IPS-NIHi11 (cell line): ENCODE measurements around the gene CHMP4B.

Experiments used
- DNase-seq: peaks from one replicate; pipeline ENCODE4 v3.0.0; 2012; ENCODE audit warnings: mixed read lengths, low spot score

CHMP4B gene

DNA sequence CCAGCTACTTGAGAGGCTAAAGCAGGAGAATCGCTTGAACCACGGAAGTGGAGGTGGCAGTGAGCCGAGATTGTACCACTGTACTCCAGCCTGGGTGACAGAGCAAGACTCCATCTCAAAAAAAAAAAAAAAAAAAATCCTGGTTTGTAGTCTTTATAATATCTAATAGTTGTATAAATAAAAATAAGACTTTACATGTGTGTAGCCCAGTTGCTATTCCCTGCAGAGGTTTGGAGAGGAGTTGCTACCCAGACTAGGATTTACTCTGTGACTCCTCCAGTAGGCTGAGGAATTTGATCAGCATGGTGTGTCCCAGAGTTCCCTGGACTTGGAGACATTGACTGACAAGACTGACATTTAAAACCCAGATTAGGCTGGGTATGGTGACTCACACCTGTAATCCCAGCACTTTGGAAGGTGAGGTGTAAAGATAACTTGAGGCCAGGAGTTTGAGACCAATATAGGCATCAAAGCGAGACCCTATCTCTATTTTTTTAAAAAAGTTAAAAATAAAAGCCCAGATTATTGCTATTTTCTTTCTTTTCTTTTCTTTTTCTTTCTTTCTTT, 10.2 kb downstream of the CHMP4B start:
- no peak for DNase-seq

GRCh38 chr20:33822423-33822822, 11.3 kb downstream of the CHMP4B start:
- no peak for DNase-seq

GRCh38 chr20:33822991-33823390, 11.8 kb downstream of the CHMP4B start:
- no peak for DNase-seq

DNA sequence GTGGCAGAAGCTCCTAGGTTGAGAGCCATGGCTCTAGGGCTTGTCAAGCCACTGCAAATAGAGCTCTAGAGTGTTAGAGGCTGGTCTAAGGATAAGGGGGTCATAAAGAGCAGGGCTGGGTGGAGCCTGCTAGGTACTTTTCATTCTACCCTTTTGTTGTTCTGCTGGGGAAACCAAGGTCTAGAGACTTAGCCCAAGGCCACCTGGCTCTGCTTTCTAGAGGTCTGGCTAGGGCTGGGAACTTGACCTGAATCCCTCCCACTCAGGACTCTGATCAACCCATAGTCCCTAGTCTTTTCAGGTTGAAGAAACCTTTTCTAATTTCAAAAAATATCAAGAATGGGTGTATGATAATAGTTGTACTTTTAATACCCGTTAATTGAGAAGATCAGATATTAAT, 13.7 kb downstream of the CHMP4B start:
- no peak for DNase-seq

DNA sequence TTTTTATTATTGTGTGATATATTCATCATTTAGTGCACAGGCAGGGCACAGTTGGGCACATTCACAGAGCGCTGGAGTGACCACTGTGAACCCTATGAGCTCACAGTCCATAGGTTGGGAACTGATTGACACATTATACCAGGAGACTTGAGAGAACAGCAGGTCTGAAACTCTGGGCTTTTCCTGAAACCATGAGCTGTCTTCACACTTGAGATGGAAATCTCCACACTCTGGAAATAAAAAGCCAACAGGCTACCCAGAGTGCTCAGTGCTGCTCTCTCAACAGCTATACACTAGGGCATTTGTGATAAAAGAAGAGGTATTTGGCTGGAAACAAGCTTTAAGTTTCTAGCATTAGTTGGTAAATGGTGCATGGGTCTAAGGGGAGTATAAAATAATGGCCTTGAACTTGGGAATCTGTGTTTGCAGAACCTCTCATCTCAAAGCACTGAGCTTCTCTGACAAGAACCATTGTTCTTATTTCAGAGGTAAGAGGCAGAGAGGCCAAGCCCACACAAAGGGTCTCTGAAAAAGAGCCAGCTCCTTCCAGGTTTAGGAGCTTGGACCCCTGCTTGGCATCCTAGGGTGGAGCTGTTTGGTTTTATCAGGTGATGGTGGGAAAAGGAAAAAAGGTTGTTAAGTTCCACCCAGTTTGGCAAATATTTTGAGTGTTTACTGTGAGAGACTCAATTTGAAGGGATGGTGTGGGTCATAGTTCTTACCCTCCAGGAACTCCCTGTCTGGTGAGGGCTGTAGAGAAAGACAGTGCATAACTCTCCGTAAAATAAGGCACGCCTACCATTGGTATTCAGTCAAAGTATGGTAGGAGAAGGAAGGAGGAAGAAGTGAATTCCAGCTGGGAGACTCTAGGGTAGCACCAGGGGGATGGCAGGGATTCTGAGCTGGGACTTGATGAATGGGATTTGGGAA, 14.5 kb downstream of the CHMP4B start:
- DNase-seq, result no peak

DNA sequence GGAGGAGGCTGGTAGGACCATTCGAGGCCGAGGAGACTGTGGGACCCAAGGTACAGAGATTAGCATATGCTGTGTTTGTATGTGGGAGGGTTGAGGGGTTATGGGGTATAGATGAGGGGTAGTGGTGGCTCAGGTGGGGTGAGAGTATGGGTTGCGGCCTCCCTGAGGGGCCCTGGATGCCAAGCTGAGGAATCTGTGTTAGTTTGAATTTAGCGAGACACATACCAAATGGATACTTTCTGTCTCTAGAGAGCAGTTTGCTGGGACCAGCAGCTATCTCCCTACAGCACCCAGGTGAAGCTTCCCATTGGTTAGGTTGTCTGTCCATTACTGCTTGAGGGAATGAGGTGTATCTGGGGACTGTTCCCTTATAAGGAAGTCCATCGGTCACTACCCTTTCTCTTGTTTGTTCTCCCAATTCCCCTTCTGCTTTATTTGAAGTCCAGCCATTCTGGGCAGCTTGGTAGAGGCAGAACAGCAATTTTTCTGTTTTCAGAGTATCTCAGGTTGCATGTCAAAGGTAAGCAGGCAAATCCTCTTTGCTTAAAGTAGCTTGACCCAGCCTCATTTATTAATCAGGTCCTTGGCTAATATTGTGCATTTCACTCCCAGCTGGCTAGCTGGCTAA, 15.2 kb downstream of the CHMP4B start:
- DNase-seq, result peak; percentile 70

- DNase-seq, result no peak
Measured at GRCh38 chr20:33827109-33827508, 16.0 kb downstream of the CHMP4B start.

GRCh38 chr20:33827634-33828325, 16.6 kb downstream of the CHMP4B start:
- DNase-seq, result no peak

DNA sequence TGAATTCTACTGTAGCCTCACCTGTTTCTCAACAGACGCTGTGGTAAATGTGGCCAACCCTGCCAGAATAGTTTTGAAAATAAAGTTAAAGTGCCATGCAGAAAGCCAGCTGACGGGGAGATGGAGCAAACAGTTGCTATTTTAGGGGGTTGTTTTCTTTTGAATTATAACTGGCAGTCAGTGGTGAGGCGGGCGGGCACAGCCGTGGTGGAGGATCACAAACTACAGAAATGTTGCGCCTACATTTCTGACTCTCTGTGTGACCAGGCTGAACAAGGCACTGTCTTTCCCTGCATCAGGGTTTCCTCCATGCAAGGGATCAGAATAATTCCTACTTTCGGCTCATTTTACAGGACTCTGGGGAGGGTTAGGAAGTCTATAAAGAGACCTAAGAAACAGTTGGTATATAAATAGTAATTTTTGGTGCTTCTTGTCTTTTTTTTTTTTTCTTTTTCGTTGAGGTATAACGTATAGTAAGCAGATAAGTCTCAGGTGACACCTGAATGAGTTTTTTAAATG, 17.2 kb downstream of the CHMP4B start:
- DNase-seq, result no peak

- no peak for DNase-seq
Measured at GRCh38 chr20:33828967-33829560, 17.9 kb downstream of the CHMP4B start.

GRCh38 chr20:33829636-33830035, 18.5 kb downstream of the CHMP4B start:
- DNase-seq, result no peak

DNA sequence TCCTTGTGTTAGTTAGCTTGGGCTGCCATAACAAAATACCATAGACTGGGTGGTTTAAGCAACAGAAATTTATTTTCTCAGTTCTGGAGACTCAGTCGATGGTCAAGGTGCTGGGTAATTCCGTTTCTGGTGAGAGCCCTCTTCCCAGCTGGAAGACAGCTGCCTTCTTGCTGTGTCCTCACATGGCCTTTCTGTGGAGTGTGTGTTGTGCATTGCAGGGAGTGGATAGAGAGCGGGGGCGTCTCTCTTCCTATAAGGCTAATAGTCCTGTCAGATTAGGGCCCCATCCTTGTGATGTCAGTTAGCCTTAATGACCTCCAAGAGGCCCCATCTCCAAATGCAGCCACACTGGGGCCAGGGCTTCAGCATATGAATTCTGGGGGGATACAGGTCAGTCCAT, 19.2 kb downstream of the CHMP4B start:
- DNase-seq, result no peak

- no peak for DNase-seq
Measured at GRCh38 chr20:33832103-33832804, 21.1 kb downstream of the CHMP4B start.

DNA sequence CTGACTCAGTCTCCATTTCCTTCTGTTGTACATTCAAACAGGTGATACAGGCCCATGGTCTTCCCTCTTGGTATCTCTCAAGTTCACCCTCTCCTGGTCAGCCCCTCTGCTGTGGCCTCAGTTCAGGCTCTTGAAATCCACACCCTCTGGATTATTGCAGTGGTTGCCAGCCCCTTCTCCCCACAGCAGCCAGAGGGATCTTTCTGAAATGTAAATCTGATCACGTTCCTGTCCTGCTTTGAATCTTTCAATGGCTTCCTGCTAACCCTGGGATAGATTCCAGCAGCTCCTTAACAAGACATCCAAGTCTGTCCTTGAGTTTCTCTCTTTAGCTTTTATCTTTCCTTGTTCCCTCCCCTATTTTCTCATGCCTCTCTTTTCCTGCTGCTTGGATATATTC, 22.2 kb downstream of the CHMP4B start:
- DNase-seq, result no peak

DNA sequence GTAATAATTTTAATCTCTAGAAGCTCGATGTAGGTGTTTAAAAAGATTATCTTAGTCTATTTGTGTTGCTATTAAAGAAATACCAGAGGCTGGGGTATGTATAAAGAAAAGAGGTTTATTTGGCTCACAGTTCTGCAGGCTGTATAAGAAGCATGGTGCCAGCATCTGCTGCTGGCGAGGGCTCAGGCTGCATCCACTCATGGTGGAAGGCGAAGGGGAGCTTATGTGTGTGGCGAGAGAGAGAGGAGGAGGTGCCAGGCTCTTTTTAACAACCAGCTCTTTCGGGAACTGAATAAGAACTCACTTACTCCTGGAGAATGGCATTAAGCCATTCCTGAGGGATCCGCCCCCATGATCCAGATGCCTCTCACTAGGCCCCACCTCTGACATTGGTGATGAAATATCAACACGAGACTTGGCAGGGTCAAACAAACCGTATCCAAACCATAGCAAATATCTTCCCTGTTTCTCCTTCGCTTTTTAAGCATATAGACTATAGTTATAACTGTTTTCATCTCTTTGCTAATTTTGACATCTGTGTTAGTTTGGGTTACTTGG, 24.5 kb downstream of the CHMP4B start:
- DNase-seq, result no peak

- DNase-seq, result no peak
Measured at GRCh38 chr20:33836277-33836676, 25.1 kb downstream of the CHMP4B start.

- DNase-seq, result no peak
Measured at GRCh38 chr20:33837096-33837830, 26.1 kb downstream of the CHMP4B start.

GRCh38 chr20:33838035-33838864, 27.1 kb downstream of the CHMP4B start:
- no peak for DNase-seq

- no peak for DNase-seq
Measured at GRCh38 chr20:33839591-33839990, 28.4 kb downstream of the CHMP4B start.
